Fibroblast of upper back skin (primary cell): ENCODE data around the gene CORO2B.
"Not testable (repeated sequence)": the region's sequence is repeated elsewhere in the genome, so short reads cannot be mapped to it uniquely, and the experiment has no call there.

Experiments
- DNase-seq: peaks from one replicate; pipeline ENCODE4 v3.0.0-alpha.2; 2013

Gene CORO2B

GRCh38 chr15:68653801-68654200, 75.0 kb downstream of the CORO2B start:
- DNase-seq = no peak

GRCh38 chr15:68654786-68655560, 76.2 kb downstream of the CORO2B start:
- no peak for DNase-seq

DNA sequence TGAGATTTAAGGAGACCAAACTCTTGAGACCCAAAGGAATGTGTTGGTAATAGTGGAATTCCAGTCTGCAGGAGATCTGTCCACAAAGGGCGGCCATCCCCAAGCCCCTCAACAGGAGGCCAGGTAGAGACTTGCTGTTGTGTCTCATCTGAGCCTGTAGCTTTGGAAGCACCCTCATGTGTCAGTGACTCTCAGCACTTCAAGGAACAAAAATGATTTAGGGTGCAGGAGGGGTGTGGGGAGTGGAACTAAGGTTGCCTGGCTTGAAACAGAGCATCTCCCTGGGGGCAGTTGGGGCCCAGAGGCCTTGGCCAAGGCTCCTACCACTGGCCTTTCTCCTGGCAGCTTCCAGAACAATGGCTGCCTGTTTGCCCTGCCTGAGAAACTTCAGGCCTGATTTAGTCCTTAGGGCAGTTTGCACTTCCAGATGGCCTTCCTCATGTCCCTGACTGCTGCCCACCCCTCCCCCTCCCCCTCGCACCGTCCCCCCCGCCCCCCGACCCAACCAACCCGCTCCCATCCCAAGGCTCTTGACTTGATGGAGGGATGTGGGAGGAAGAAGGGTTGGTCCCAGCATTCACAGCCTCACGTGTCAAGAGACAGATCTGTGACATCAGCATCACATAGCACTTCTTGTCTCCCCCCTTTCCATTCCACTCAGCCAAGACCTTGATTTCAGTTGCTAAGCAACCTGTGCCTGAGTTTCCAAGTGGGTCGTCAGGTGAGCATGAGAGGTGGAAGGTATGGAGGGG, 77.1 kb downstream of the CORO2B start:
- no peak for DNase-seq

- DNase-seq = no peak
These were observed 77.6 kb downstream of the CORO2B start for GRCh38 chr15:68656438-68656739.

- DNase-seq = no peak
These were observed 79.4 kb downstream of the CORO2B start for GRCh38 chr15:68658151-68658550.

GRCh38 chr15:68658641-68659358, 80.0 kb downstream of the CORO2B start:
- DNase-seq = no peak

GRCh38 chr15:68663526-68663925, 84.7 kb downstream of the CORO2B start:
- DNase-seq = no peak

- DNase-seq = no peak
These were observed 87.5 kb downstream of the CORO2B start for GRCh38 chr15:68666120-68666811.

GRCh38 chr15:68666812-68667450, 88.1 kb downstream of the CORO2B start:
- DNase-seq = no peak

GRCh38 chr15:68667800-68668625, 89.2 kb downstream of the CORO2B start:
- no peak for DNase-seq

DNA sequence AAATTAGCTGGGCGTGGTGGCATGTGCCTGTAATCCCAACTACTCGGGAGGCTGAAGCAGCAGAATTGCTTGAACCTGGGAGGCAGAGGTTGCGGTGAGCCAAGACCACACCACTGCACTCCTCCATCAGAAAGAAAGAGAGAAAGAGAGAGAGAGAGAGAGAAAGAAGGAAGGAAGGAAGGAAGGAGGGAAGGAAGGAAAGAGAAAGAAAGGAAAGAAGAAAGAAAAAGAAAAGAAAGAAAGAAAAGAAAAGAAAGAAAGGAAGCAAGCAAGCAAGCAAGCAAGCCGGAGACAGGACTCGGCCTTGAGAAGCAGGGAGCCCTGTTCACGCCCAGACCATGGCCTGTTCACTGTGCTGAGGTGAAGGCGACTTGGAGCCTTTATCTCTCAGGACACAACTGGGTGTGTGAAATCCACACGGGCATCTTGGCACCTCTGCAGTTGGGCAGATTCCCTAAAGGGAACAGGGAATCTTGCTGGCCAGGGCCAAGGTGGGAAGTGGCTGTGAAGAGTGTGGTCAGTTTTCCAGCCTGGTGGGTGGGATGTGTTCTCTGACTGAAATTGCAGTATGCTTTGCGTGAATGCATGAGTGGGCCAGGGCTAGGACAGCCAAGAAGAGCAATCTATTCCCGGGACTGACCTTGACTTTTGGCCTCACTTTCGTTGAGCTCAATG, 90.3 kb downstream of the CORO2B start:
- DNase-seq = no peak

GRCh38 chr15:68672251-68672650, 93.5 kb downstream of the CORO2B start:
- DNase-seq = no peak

DNA sequence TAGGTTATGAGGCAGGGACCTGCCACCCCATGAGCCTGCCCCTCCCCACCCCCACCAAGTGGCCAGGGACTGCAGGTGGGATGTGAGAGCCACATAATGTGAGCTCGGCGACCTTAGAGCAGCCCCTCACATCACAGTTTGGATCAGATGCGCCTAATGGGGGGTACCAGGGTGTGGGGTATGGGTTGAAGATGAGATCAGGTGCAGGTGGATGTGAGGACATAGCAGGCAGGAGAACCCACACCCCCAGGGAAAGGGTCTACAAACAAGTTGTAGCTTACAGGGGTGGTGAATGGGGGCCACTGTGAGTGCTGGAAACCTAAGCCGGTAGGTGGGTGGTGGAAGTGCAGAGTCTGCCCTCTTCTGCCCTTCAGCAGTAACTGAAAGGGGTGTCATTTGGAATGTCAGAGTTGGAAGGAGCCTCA, 94.0 kb downstream of the CORO2B start:
- DNase-seq = peak; percentile 27

- no peak for DNase-seq
These were observed 96.2 kb downstream of the CORO2B start for GRCh38 chr15:68674975-68675374.

- no peak for DNase-seq
These were observed 97.3 kb downstream of the CORO2B start for GRCh38 chr15:68676011-68676605.

GRCh38 chr15:68676926-68677325, 98.1 kb downstream of the CORO2B start:
- DNase-seq = no peak

DNA sequence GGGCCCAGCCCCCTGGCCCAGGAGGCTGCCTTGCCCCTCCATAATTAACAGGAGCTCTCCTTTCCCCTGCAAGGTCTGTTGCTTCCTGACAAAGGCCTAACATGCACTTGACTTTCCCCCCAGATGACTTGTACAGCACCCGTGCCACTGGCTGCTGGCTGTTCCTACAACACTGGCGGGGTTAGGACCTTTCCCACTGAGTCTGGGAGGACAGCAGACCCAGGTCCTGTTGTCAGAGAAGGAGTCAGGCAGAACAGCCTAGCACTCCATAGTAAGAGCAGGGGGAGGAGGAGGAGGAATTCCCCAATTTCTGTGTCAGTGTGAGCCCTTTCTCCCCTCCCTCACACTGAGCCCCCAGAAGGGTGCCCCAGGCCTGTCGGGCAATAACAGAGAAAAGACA, 99.2 kb downstream of the CORO2B start:
- DNase-seq = no peak

- DNase-seq = no peak
These were observed 100.0 kb downstream of the CORO2B start for GRCh38 chr15:68678746-68679145.

DNA sequence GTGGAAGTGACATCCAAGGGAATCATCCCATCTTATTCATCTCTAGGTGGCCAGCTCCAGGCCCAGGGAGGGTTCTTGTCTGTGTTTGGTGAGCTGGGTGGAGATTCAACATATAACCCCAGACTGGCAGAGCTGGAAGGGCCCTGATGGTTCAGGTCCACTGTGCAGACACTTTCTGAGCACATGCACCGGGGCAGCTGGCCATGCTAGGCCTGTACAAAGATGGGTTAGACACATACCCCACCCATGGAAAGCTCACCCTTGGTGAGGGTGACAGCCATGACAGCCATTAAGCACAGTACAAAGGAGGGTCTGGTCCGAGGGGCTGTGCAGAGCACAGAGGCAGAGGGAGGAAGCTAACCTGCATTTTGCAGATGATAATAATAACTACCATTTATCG, 100.4 kb downstream of the CORO2B start:
- no peak for DNase-seq

DNA sequence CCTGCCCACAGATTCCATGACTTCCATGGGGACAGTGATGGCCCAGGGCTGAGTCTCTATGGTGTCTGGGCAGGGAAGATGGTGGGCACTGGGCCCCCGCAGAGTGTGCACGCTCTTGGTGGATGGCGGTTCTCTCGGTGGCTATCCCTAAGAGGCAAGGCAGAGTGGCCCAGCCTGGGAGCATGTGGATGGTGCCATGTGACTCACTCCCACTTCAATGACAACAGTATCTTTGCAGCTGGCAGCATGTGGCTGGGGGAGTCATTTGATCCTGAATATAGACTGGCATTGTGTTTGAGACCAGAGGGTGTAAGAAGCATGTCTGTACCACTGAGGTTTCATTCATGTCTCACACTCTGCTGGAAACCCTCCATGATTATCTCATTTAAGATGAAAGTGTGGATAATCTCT, 101.2 kb downstream of the CORO2B start:
- no peak for DNase-seq

- DNase-seq = not testable (repeated sequence)
These were observed 102.0 kb downstream of the CORO2B start for GRCh38 chr15:68680756-68681155.
